Measurements from ENCODE around the gene POLDIP3.
"Not testable (repeated sequence)": the region's sequence is repeated elsewhere in the genome, so short reads cannot be mapped to it uniquely, and the experiment has no call there.

Gene POLDIP3

GRCh38 chr22:42567950-42568349 lies 46.7 kb downstream of the POLDIP3 start:
- not testable (repeated sequence) for H3K79me2 ChIP-seq (ENCODE audit: low read length); H2AFZ ChIP-seq (ENCODE audit: low read length); H3K9ac ChIP-seq (ENCODE audit: low read length); H3K36me3 ChIP-seq (replicated peaks; ENCODE audit: insufficient read depth, low read length); H3K9me2 ChIP-seq (replicated peaks; ENCODE audit: insufficient read depth, low read length); H3K4me1 ChIP-seq (ENCODE audit: low read length); H3K4me3 ChIP-seq (ENCODE audit: low read length); H3K9me3 ChIP-seq (replicated peaks; ENCODE audit: insufficient read depth, low read length); H3K4me2 ChIP-seq (ENCODE audit: low read depth, low read length); H3F3A ChIP-seq (ENCODE audit: insufficient read depth, low read length); H3K27ac ChIP-seq (ENCODE audit: low read length); H3K27me3 ChIP-seq (replicated peaks; ENCODE audit: insufficient read depth, low read length); H4K20me1 ChIP-seq (ENCODE audit: insufficient read depth, low read length); DNase-seq

GRCh38 chr22:42565956-42566355 lies 48.7 kb downstream of the POLDIP3 start:
- Histone ChIP-seq H3K4me1 (ENCODE audit: low read length) (no peaks in the 10 kb centered on the region), H3K9ac (ENCODE audit: low read length) (no peak overlapping the region), H3K4me2 (ENCODE audit: low read depth, low read length) (no peak overlapping the region), H2AFZ (ENCODE audit: low read length) (no peak overlapping the region), H3K27ac (ENCODE audit: low read length) (no peak overlapping the region), H3K4me3 (ENCODE audit: low read length) (no peak overlapping the region), H3K36me3 (replicated peaks; ENCODE audit: insufficient read depth, low read length) (no peaks in the 10 kb centered on the region), H3K9me2 (replicated peaks; ENCODE audit: insufficient read depth, low read length) (no peaks in the 10 kb centered on the region), H3K79me2 (ENCODE audit: low read length) (no peaks in the 10 kb centered on the region), H4K20me1 (ENCODE audit: insufficient read depth, low read length) (no peaks in the 10 kb centered on the region; the same call in 1 of the 2 replicates), H3K9me3 (replicated peaks; ENCODE audit: insufficient read depth, low read length) (no peaks in the 10 kb centered on the region), H3K27me3 (replicated peaks; ENCODE audit: insufficient read depth, low read length) (no peaks in the 10 kb centered on the region; the same call in 1 of the 2 replicates), H3F3A (ENCODE audit: insufficient read depth, low read length) (no peaks in the 10 kb centered on the region)
- no peak for DNase-seq
- no peak for TF ChIP-seq CTCF (IDR thresholded peaks at IDR 0.05; ENCODE audit: low read length)
- TF ChIP-seq EZH2 (optimal IDR thresholded peaks at IDR 0.05; ENCODE audit: low read depth, low read length) = no peak
- TF ChIP-seq EZH2phosphoT487 (IDR thresholded peaks at IDR 0.05; ENCODE audit: low read length) = no peak

GRCh38 chr22:42564699-42565098 lies 50.0 kb downstream of the POLDIP3 start:
- TF ChIP-seq EZH2 (optimal IDR thresholded peaks at IDR 0.05; ENCODE audit: low read depth, low read length) (no peak), CTCF (IDR thresholded peaks at IDR 0.05; ENCODE audit: low read length) (no peak), EZH2phosphoT487 (IDR thresholded peaks at IDR 0.05; ENCODE audit: low read length) (no peak)
- no peak overlapping the region for H3K27ac ChIP-seq (ENCODE audit: low read length)
- no peaks in the 10 kb centered on the region for H3K79me2 ChIP-seq (ENCODE audit: low read length)
- H3K9me3 ChIP-seq (replicated peaks; ENCODE audit: insufficient read depth, low read length) = no peaks in the 10 kb centered on the region
- H3K4me2 ChIP-seq (ENCODE audit: low read depth, low read length) = no peak overlapping the region
- no peaks in the 10 kb centered on the region for H3K9me2 ChIP-seq (replicated peaks; ENCODE audit: insufficient read depth, low read length)
- no peak overlapping the region for H3K9ac ChIP-seq (ENCODE audit: low read length)
- peaks cover 9% of the 10 kb centered on the region for H3K27me3 ChIP-seq (replicated peaks; ENCODE audit: insufficient read depth, low read length)
- H3F3A ChIP-seq (ENCODE audit: insufficient read depth, low read length) = no peaks in the 10 kb centered on the region; the same call in 1 of the 2 replicates
- H4K20me1 ChIP-seq (ENCODE audit: insufficient read depth, low read length) = no peaks in the 10 kb centered on the region; the same call in 1 of the 2 replicates
- H2AFZ ChIP-seq (ENCODE audit: low read length) = no peak overlapping the region
- H3K4me3 ChIP-seq (ENCODE audit: low read length) = no peak overlapping the region
- no peak for DNase-seq
- H3K36me3 ChIP-seq (replicated peaks; ENCODE audit: insufficient read depth, low read length) = no peaks in the 10 kb centered on the region
- H3K4me1 ChIP-seq (ENCODE audit: low read length) = no peaks in the 10 kb centered on the region

GRCh38 chr22:42563943-42564342 lies 50.7 kb downstream of the POLDIP3 start:
- not testable (repeated sequence) for DNase-seq; H3K27me3 ChIP-seq (replicated peaks; ENCODE audit: insufficient read depth, low read length); H4K20me1 ChIP-seq (ENCODE audit: insufficient read depth, low read length); H3K36me3 ChIP-seq (replicated peaks; ENCODE audit: insufficient read depth, low read length); H3K4me3 ChIP-seq (ENCODE audit: low read length); H3K27ac ChIP-seq (ENCODE audit: low read length); H3K9me2 ChIP-seq (replicated peaks; ENCODE audit: insufficient read depth, low read length); H3K9me3 ChIP-seq (replicated peaks; ENCODE audit: insufficient read depth, low read length); H3K79me2 ChIP-seq (ENCODE audit: low read length); H3K4me1 ChIP-seq (ENCODE audit: low read length); H2AFZ ChIP-seq (ENCODE audit: low read length); H3K4me2 ChIP-seq (ENCODE audit: low read depth, low read length); H3K9ac ChIP-seq (ENCODE audit: low read length); H3F3A ChIP-seq (ENCODE audit: insufficient read depth, low read length)

All from MM.1S (cell line).